Medulla oblongata (tissue), 1 donor: ENCODE results near the gene DPYD.

Source experiments
- DNase-seq: peaks from one replicate; pipeline ENCODE4 v3.0.0-alpha.2; 2015; ENCODE audit errors: extremely low spot score

DPYD gene

DNA sequence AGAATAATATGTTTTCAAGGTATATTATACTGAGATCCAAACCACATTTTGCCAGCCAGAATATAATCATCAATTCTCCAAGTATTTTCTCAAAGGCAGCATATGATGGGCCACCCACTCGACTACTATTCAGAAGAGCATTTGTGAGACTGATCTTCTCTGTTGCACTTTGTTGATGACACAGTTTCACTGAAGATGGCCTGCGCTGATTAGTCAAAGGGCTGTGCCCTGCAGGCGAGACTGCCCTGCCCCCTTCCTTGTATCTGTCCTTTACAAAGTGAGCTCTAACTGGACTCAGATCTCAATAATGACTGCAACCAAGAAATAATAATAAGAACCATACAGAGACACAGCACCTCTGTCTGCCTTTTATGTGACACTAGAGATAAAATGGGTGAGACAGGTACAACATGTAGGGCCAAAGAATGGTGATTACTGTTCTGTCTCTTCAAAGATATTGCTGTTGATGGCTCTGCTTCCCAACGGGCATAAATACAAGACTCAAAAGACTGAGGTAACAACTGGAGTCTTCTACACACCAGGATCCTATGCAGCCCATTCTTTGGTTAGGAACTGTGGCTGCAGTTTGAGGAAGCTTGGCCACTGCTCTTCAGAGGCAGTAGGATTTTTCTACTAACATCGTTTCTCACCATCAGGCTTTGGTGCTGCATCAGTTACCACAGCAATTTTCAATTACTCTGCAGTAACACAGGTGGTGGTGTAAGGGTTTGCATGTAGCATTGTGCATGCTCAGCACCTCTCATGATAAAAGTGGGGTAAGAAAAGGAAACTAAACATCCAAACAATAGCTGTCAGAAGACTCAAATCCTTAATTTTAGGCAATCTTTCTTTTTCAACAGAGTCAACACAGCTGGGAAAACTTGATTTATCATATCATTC is 718.1 kb downstream of the DPYD start:
- peak; percentile 34 for DNase-seq

DNA sequence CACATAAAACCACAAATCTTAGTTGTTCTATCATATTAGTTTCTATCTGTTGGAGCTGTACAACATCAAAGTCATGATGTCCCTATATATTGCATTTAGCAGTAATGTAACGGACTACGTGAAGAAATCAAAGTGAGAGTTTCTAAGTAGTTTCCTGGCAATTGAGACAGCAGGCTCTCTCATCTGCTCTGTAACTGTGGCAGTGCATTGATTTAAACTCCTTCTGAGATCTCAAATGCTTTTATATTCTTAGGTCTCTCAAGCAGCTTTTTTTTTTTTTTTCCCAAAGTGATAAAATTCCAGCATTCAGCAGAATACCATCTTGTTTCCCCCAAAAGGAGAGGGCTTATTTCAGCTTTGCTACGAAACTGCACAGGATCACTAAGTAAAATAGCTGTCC is 719.2 kb downstream of the DPYD start:
- peak; percentile 7 for DNase-seq

GRCh38 chr1:97200595-97200994 is 720.2 kb downstream of the DPYD start:
- DNase-seq, result peak; percentile 27

DNA sequence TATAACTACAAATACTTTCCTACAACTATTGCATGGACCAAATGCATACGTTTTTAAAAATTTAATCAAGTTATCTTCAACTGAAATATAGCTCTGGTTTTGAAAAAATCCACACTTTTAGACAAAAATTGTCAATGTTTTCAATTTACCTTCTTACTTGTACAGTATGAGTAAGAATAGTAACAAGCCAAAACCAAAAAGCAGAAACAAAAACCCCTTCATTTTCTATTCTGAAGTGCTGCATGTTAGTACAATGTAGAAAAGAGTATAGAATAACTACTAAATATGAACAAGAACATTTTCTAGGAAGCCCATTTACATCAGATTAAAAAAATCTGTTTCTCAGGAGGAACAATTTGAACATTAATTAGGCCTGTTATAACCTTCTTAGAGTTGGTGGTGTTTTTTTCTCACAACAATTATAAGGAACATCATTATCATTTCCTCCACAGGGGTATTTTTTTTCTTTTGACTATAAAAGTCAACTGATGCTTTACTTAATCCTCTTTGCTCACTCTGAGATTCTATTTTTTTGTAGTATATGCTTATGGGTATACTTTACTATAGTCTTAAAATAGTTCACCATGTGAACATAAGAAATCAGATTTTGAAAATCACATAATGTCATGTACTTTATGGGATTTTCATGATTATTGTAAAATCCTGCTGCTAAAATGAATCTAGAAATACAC is 723.9 kb downstream of the DPYD start:
- no peak for DNase-seq

- no peak for DNase-seq
Measured at GRCh38 chr1:97192872-97193572, 727.8 kb downstream of the DPYD start.

DNA sequence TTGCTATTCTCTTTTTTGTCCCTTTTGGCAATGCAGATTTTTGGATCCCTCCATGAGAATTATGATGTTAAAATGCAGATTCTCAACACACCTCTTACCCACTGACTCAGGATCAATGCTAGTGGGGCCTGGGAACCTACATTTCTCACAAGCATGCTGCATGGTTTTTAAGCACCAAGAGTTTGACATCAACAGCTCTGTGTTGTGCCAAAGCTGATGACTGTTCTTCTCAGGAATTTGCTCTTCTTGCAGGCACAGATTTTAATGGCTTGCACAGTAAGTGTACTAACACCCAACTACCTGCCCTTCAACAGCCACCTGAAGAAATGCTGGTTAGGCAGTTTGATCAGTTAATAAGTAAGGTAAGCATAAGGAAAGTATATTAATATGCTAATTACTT is 730.5 kb downstream of the DPYD start:
- no peak for DNase-seq

- DNase-seq, result no peak
Measured at GRCh38 chr1:97186381-97186780, 734.5 kb downstream of the DPYD start.

DNA sequence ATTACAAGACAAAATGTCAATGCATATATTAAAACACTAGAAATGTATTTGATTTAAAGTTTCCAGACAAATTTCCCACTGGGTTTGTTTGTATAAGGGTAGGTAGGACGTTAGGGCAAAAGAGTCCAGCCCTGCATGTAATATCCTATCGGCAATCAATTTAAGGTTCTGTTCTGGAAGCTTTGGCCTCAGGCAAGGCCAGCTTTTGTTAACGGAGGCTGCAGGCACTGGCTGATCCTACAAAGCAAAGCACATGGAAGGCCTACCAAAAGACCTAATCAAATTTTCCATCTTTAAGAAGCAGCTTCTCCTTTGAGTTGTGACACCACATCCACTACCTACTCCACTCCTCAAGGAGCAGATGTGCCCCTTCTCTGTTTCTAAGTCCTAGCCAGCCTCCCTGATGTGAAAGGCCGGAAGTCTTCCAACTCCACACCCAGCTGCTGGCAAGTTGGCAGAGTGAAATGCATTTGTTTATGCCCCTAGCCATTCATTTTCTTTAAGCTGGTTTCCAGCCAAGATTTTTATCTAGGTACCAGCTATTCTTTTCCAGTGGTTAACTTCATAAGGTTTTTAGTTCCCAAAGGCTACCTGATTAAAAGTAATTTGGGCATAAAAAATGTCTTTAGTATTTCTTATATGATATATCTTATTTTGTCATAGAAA is 746.7 kb downstream of the DPYD start:
- no peak for DNase-seq

- DNase-seq, result no peak
Measured at GRCh38 chr1:97170300-97170699, 750.5 kb downstream of the DPYD start.

DNA sequence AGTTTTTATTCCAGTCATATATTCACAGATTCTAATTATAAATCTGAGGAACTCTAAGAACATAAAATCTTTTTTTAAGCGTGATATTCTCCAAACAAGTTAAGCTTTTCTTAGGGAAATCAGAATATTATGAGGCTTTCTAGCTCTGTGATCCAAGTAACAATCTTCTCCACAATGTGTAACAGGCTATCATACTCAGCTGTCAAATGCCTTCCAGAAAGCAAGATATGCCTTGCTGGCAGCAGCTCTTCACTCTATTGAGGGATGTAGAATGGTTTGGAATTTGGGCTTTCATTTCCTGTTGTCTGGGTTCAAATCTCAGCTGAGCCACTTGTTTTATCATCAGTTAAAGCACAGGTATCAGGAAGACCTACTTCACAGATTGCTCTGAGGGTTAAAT is 752.8 kb downstream of the DPYD start:
- no peak for DNase-seq

DNA sequence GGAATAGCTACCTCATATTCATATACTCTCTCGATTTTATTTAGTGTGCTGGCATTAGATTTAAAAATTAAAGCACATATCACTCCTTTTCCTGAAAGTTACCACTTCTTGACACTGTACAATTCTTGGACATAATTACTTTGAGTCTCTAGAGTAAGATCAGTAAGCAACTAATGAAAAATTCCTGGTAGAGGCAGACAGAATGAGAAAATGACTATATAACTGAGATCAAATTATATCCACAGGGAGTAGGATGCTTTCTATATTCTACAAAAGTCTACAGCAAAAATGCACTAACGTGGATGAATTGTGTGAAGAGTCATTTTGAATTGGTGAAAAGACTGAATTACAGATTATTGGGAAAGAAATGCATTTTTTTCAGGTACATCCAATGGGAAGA is 753.6 kb downstream of the DPYD start:
- DNase-seq, result no peak

DNA sequence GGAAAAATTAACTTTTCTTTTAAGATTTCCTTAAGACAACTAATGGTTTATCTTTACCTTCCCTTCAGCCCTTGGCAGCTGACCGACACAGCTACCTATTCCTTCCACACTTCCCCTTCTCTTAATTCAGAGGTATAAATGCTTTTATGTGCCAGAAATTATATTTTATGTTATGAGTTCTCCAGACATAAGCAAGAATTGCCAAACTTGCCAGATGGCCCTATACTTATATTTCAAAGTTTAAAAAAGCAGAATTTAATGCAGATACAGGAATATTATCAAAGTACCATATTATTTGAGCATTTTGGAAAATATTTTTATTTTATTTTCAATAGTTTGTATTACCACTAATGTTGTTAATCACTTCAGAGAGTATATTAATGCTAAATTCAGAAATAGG is 754.2 kb downstream of the DPYD start:
- DNase-seq, result no peak

DNA sequence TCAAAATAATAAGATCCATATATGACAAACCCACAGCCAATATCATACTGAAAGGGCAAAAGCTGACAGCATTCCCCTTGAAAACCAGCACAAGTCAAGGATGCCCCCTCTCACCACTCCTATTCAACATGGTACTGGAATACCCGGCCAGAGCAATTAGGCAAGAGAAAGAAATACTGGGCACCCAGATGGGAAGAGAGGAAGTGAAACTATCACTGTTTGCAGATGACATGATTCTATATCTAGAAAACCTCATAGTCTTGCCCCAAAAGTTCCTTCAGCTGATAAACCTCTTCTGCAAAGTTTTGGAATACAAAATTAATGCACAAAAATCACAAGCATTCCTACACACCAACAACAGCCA is 756.6 kb downstream of the DPYD start:
- DNase-seq, result no peak

GRCh38 chr1:97163591-97164275 is 757.1 kb downstream of the DPYD start:
- no peak for DNase-seq

DNA sequence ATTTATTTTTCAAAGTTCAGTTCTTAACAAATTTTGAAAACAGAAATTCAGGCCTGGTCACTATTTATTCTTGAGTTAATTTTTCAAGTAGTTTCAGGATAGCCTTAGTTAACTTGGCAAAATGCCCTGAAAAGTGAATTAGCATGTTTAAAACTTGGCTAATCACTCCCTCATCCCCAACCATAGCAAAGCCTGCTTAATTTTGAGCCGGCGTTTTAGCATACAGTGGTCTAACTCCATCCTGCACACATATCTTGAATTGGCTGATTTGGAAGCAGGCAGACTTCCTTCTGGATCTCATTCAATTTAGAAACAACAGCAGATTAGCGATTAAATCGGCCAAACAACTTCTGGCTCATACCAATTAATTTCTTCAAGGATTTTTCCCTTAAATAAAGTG is 760.0 kb downstream of the DPYD start:
- DNase-seq, result no peak

GRCh38 chr1:97159342-97159741 is 761.5 kb downstream of the DPYD start:
- no peak for DNase-seq

GRCh38 chr1:97158691-97159096 is 762.1 kb downstream of the DPYD start:
- DNase-seq, result no peak

- no peak for DNase-seq
Measured at GRCh38 chr1:97157991-97158390, 762.8 kb downstream of the DPYD start.

DNA sequence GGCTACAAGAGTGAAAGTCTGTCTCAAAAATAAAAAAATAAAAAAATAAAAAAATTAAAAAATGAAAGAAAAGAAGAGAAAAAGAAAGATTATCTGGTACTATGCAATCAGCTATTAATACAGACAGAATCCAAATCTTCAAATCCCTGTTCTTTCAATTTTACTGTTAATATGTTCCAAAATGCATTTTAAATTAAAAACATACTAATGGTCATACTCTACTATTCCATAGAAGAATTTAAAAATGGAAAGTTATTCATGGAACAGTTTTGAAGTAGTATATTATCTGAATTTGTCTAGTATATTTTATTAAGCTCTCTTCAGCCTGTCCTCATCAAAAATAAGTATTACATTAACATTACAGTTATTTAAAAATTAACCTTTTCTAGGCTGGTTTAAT is 769.2 kb downstream of the DPYD start:
- no peak for DNase-seq

GRCh38 chr1:97145321-97145956 is 775.4 kb downstream of the DPYD start:
- DNase-seq, result peak; percentile 93

DNA sequence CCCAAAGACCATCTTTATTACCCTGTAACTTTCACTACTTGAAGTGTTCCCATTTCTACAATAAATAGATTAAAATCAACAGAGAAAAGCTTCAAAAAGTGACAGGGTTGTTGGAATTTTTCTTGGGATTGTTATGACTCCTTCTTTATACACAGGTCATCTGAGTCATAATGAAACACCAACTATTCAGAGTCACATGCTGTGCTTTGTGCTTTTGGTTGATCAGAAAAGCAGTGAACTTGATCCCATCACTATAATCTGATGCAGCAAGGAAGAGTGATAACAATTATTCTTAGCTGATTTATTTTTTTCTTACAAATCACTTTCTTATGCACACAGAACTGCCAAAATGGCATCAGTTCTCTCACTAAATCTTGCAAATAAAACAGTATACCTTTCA is 776.3 kb downstream of the DPYD start:
- DNase-seq, result no peak
